NCI-H82 (cell line): Measurements from ENCODE around the gene PKDCC.
"Not testable (repeated sequence)": the region's sequence is repeated elsewhere in the genome, so short reads cannot be mapped to it uniquely, and the experiment has no call there.

ENCODE experiments used
- DNase-seq: peaks from one replicate; lab custom pipeline; 2025; lab: John Stamatoyannopoulos, UW

The PKDCC gene

DNA sequence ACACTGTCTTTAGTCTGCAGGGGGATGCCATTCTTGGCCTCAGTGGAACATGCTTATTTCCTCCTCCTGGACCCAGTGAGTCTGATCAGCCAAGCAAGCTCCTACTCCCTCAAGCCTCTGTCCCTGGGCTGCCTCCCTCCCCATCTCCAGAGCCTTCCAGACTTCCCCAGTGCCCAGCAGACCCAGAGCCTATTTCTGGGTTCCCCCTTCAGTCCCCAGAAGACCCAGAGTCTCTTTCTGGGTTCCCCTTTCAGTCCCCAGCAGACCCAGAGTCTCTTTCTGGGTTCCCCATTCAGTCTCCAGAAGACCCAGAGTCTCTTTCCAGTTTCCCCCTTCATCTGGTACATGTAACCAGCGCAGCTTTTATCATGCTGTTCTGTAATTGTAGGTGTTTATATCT, 17.0 kb upstream of the PKDCC start:
- no peak for DNase-seq

DNA sequence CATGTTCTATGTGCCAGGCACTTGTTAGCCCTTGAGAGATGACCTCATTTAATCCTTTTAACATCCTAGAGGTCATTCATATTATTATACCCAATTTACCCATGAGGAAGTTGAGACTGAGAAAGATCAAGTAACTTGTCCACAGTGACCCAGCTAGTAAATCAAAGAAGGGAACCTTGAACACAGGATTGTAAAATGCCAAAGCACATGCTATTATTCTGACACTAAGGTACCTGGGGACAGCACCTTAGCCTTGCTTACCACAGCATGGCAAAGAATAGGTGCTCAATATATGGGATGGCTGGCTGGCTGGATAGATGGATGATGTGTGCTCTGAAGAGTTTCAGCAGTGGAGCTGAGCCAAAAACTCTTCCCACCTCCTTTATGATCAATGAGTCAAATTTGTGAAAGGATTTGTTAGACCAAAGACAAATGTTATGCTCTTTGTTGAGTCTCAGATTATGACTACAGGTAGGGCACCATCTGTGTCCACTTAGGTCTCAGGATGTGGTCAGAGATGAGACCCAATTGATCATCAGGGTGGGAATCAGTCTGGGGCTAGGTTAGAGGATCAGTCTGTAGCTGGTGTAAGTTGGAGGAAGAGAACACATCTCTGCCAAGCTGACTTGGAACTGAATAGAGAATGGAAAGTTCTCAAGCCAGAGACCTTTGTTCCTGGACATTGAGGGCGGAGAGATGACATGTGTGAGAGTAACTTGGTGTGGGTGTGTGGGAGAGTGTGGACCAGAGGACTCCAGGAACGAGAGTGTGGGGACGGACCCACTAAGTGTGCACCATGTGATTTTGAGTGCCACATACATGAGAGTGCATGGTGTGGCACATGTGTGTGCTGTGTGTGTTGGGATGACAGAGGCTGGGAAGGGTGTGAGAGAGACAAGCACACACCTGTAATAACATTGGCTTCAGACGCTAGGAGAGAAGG, 16.3 kb upstream of the PKDCC start:
- DNase-seq = no peak

DNA sequence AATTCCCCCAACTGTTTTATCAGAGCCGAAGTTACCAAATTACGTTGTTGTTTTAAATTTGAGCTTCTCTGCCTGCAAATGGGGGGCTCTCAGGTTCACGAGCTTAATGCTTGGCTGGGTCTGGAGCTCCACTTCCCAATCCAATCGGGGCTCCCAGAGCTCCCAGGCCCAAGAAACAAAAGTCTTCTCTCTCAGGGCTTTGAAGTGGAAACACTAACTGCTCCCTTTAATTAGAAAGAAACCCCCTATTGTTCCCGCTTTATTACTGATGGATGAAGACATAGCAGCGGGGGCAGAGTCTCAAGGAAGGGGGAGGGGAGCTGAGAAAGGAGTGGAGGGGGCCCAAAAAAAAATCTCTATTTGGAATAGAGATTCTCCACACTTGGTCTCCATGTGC, 15.6 kb upstream of the PKDCC start:
- DNase-seq = no peak

DNA sequence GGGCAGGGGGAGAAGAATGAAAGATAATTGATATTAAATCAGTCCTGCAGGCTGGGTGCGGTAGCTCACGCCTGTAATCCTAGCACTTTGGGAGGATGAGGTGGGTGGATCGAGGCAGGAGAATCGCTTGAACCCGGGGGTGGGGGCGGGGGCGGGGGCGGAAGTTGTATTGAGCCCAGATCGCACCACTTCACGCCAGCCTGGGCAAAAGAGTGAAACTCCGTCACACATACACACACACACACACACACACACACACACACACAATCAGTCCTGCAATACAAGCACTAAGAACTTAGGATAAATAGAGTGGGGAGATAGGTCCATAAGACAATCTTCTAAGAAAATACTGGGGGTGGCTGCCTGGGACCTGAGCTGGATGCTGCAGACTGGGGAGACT, 15.1 kb upstream of the PKDCC start:
- DNase-seq = no peak

DNA sequence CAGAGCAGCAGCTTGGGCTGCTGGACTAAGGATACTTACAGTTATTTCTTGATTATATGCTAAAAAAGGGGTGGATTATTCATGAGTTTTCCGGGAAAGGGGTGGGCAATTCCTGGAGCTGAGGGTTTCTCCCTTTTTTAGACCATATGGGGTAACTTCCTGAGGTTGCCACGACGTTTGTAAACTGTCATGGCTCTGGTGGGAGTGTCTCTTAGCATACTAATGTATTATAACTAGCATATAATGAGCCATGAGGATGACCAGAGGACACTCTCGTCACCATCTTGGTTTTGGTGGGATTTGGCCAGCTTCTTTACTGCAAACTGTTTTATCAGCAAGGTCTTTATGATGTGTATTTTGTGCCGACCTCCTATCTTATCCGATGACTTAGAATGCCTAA, 13.7 kb upstream of the PKDCC start:
- DNase-seq = not testable (repeated sequence)

DNA sequence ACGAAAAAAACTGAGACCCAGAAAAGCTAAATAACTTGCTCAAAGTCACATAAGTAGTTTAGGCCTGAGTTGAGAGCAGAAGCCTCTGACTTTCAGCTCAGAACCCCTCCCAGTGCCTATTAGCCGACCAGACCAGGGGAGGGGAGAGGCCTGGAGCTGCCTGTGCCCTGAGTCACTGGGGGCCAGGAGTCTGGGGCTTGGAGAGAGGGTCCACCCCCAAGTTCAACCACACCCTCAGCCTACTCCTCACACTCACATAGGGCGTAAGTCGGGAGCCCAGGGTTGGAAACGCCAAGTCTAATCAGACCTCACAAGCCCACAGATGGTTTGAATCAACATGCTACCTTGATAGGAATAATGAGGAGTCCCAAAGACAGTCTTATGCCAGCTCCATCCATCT, 12.6 kb upstream of the PKDCC start:
- DNase-seq = no peak

DNA sequence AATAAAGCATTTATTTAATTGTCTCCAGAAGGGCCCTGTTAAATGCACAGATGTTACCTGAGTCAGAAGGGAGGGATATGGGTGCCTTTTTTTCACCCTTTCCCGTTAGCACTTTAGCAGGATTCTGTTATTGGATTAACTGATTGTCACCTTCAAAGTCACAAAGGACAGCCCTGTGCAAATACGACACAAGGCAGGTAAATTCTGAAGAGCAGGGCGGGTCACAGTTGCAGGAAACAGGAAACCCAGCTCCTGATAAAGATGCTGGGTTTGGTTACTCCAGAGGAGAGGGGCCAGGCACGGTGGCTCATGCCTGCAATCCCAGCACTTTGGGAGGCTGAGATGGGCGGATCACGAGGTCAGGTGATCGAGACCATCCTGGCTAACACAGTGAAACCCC, 11.4 kb upstream of the PKDCC start:
- DNase-seq = peak; percentile 33

DNA sequence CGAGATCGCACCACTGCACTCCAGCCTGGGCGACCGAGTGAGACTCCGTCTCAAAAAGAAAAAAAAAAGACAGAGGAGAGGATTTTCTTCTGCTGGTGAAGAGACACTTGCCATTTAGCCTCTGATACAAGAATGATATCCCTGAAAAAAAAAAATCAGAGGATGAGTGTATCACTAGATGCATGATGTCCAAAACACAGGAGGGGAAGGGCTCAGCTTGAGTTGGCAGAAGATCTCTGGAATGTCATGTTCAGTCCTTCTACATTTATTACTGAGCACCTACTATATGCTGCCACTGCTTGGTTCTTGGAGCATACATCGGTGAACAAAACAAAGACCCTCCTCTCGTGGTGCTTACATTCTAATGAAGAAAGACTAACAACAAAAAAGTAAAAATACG, 10.9 kb upstream of the PKDCC start:
- DNase-seq = no peak

DNA sequence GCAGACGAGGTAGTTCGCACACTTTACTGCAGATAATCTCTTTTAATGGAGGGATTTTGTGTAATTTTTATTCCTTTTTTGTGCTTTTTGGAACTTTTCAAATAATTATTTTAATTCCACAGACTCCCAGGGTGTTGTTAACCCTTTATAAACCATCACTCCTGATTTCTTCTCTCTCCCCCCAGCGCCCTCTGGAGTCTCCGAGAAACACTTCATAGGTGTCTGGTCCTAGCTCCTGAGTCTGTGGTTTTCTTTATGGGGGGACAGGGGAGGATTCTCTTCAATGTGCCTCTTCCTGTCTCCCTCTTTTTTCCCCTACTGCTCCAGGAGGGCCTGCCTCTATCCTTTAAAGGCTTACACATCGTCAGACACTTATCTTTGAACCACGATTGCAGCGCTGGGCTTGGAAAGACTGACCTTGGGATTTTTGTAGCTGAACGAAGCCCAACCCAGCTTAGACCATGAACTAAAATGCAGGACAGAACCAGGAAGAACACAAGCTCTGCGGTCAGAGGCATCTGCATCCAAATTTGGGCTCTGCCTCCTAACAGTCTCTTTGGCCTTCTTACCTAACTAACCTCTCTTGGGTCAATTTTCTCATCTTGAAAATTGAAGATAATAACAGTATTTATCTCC, 7.1 kb upstream of the PKDCC start:
- peak; percentile 22 for DNase-seq

DNA sequence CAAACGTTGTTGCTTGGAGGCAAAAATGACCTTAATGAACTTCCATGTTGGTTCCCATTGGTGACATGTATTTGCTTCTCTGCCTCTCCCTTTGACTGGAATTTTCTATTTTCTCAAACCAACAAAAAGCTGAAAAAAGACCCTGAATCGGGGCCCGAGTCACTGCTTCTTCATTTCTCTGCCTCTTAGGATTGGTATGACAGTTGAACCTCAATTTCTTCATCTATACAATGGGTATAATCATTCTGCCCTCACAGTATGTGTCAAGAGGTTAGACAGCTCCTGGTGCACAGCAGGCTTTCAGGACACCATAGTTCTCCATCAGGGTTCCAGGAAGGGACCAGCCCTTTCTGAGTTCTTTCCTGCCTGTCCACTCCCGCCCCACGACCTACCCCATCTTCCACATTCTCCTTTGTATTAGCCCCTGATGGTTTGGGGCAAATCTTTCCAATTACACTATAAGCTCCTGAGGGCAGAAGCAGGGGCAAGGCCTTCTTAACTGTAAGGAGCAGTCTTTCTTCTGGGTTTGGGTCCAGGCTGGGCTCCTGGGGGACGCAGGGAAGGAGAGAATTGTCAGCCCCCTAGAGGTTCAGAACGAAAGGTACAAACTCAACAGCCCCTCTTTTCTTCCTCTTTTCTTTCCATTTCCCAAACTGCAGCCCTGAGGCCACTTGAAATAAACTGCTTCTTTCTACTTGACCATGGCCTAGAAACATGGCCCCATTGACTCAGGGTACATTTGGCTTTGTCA, 6.3 kb upstream of the PKDCC start:
- DNase-seq = no peak

DNA sequence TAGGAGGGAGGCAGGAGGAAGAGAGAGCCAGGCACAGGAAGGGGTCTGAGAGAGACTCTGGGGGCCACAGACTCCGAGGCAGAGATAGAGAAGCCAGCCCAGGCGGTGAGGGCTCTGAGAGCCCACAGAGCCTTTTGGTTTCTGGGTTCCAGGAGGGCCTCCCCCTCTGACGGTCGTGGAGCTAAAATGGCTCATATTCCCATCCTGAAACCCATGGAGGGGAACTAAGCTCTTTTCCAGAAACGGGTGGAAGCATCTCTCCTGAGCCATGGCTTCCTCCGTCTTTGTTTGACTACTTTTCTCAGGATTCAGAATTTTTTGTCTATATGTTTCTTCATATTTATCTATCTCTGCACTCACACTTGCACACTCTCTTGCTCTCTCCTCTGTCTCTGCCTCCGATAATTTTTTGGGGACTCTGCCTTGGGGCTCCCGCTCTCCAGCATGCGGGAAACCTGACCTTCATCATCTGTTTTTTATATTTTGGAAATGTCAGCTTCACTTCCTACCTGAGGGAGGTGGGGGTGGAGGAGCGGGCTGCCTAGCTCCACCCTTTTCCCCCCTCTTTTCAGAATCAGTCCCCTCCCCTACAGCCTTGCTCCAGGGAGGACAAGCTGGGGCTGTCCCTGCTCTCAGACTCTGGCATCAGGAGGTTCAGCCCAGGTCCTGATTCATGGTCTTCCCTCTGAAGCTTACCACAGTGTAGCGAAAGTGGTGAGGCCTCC, 5.0 kb upstream of the PKDCC start:
- no peak for DNase-seq

DNA sequence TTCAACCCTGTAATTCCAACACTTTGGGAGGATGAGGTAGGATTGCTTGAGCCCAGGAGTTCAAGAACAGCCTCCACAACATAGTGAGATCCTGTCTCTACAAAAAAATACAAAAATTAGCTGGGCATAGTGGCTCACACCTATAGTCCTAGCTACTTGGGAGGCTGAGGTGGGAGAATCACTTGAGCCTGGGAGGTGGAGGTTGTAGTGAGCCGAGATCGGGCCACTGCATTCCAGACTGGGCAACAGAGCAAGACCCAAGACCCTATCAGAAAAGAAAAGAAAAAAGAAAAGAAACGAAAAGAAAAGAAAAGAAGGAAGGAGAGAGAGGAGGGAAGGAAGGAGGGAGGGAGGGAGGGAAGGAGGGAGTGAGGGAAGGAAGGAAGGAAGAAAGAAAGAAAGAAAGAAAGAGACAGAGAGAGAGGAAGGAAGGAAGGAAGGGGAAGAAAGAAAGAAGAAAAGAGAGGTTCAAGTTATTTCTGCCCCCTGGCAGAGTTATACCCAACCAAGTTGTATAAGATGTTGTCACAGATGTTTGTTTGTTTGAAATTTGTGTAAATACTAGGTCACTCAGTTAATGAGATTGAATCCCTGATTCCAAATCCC, 3.9 kb upstream of the PKDCC start:
- DNase-seq = no peak

DNA sequence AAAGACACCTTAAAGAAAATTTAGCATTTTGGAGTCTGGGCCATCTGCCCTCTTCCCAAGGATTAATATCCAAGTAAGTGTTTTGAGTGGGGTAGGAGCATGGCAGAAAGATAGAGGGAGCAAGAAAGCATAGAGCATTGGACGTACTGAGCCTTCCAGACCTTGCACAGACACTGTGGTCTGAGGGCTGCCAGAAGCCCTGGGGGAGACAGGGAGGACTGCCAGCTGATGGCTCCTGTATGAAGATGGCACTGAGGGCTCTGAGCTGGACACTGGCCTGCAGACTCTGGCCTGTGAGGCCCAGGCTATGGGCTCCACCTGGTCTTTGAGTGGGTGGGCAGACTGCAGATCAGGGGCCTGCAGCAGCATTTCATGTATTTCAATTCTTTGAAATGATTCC, 2.9 kb upstream of the PKDCC start:
- DNase-seq = peak; percentile 33

DNA sequence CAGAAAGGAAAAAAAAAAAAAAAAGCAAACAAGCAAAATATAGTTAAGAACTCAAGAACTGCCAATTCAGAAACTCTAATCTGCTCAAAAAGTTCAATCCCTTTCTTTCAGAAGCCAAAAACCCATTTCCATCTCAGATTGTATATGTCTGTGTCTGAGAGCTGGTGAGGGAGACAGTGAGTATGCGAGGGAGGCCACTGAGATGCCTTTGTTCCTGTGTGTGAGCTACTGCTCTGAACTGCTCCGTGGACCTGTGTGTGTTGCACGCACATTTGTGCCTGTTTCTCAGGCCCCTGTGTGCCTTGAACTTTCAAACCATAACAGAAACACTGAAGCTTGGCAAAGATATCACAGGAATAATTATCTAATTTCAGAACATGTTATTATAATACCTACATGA, 2.5 kb upstream of the PKDCC start:
- DNase-seq = peak; percentile 39

DNA sequence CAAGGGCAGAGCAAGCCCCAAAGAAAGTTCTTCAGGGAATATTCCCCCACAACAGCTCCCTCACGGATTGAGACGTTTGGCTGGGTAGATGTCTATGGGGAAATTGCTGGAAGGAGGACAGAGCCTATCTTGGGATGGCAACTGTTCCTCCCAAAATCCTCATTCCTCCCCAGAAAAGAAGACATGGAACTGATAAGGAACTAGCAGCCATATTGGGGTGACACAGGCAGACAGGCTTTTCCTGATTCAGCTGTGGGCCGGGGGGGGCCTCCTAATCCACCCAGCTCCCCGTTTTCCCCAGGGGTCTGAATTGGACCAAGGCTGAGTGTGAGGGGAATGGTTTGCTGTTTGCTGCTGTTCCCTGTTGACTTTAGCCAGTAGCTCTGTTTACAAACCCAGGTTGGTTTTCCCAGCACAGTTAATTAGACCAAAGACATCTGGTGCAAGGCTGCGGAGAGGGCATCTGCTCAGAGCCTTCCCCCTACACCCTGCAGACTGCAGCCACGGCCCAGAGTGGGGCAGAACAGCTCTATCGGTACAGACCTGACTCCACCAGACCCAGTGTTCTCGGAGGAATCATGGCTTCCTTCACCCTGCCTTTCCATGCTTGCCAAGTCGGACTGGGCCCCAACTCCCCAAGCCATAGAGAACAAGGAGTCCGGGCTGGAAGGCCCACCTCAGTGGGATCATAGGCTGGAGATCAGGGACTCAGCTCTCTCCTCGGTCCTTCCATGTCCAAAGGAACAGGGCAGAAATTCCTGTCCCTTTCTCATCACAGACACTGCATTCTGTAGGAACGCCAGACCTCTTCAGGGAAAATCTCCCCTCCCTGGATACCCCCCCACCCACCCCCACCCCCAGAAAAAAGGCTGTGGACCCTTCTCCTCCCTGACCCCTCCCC, 1.7 kb upstream of the PKDCC start:
- peak; percentile 94 for DNase-seq

DNA sequence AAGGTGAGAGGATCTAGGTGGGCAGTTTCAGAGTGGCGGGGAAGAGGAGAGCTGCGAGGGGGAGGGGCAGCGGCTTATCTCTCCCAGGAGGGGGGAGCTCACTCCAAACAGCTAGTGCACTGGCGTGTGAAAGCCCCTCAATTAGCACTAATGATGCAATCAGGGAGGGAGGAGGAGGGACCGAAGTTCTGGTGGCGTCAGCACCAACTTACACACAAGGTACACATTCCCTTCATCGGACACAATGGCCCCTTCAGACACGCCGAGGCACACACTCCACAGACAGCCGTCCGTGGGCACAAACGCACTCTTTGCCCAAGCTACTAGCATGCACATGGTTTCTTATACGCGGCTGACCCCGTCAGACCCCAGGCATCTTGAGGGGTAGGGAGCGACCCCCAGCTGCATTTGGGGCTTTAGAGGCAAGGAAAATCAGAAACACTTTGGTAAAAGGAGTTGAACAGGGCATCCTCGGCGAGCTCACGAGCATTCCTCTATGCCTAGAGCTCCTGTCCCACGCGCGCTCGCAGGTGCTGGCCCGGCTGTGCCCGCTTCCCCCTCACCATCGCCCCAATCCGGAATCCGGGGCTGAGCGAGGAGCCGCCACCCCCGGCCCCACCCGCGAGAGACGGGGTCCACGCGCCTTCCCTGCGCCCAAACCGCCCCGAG, 868 bp upstream of the PKDCC start:
- DNase-seq = peak; percentile 98

DNA sequence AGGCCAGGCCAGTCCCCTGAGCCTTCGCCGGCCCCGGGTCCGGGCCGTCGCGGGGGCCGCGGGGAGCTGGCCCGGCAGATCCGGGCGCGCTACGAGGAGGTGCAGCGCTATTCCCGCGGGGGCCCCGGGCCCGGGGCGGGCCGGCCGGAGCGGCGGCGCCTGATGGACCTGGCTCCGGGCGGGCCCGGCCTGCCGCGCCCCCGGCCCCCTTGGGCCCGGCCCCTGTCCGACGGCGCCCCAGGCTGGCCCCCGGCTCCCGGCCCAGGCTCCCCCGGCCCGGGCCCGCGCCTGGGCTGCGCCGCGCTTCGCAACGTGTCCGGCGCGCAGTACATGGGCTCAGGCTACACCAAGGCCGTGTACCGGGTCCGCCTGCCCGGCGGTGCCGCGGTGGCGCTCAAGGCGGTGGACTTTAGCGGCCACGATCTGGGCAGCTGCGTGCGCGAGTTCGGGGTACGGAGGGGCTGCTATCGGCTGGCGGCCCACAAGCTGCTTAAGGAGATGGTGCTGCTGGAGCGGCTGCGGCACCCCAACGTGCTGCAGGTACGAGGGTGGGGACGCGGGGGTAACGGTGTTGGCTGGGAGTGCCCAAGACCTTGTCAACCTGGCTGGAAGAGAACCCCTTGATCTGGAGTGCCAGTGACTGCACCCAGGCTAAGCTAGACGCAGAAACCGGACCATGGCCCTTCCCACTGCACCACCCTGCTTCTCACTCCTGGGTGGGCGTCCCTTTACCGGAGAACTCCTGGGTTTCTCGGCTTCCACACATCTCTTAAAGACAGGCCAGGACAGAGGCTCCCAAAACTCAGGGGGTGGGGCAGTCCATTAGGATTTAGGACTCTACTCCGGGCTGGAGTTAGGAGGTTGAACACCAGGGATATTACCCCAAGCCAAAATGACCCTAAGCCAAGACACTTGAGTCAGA, 739 bp downstream of the PKDCC start:
- peak; percentile 44 for DNase-seq

DNA sequence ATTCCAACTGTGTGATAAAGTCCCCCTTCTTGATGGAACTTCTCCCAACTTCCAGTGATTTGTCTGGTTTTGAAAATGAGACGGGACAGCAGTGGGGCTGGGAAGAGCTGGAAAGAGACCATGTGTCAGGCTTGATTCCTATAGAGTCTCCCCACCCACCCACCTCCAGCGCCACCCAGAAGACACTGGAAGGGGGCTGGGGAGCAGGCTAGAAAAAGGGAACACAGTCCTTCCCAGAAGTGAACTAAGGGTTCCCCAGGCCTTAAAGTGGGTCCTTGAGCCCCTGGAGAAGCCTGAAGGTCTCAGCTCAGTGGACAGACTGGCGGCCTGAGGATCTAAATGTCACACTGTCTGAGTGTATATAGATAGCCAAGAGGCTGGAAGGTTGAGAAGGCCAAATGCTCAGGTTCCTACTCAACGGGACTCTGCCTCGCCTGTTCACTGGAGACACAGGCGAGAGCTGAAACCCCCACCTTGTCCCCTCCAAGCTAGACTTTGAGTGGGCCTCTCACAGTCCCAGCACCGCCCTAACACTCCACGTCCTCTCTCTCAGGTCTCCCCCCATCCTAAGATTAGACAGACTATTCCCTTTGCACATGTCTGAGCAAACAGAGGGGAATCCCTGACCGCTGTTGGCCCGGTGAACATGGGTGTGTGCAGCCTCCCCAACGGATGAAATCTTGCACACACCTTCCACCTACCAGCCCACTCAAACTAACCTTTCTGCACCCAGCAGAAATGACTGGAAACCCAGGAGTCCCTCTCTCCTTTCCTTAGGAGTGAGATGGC, 1.6 kb downstream of the PKDCC start:
- DNase-seq = no peak
